Activated naive CD4-positive, alpha-beta T cell treated with anti-CD3 and anti-CD28 coated beads, Interleukin-2, amount 10 ng/mL, durations not matched to agents 7 days and 5 days (primary cell): ENCODE data around the gene TTLL9.

ENCODE experiments used
- CTCF ChIA-PET: fragments of 350-600 bp; sonication (Branson Sonifier 250); formaldehyde crosslinking; loops from one replicate; lab custom pipeline; 2021; ENCODE audit warnings: antibody characterized with exemption; lab: Charles Lee
- DNase-seq: peaks from one replicate; pipeline ENCODE4 v3.0.0-alpha.2; 2020
- H3K27ac Mint-ChIP-seq: one replicate; pipeline ENCODE4 v1.8.0; 2021; ENCODE audit warnings: mild to moderate bottlenecking, moderate library complexity, mixed read lengths
- H3K27me3 Mint-ChIP-seq: one replicate; pipeline ENCODE4 v1.8.0; 2021; ENCODE audit warnings: mild to moderate bottlenecking, mixed read lengths
- H3K36me3 Mint-ChIP-seq: one replicate; pipeline ENCODE4 v1.8.0; 2021; ENCODE audit warnings: mixed read lengths
- H3K4me1 Mint-ChIP-seq: one replicate; pipeline ENCODE4 v1.8.0; 2021; ENCODE audit warnings: mixed read lengths
- H3K4me3 Mint-ChIP-seq: one replicate; pipeline ENCODE4 v1.8.0; 2021; ENCODE audit warnings: mild to moderate bottlenecking, moderate library complexity, mixed read lengths
- H3K9me3 Mint-ChIP-seq: one replicate; pipeline ENCODE4 v1.8.0; 2021; ENCODE audit warnings: mixed read lengths

TTLL9 gene

GRCh38 chr20:31930779-31931178 is 60.3 kb downstream of the TTLL9 start:
- H3K27ac Mint-ChIP-seq: no peak overlapping the region
- no peaks in the 10 kb centered on the region for H3K36me3 Mint-ChIP-seq
- no peaks in the 10 kb centered on the region for H3K4me1 Mint-ChIP-seq
- CTCF ChIA-PET: interaction anchor here (0.7 kb wide), 1 partner anchor 143 kb away, joined by 3 read pairs; no protein-coding TSS in a partner anchor
- peaks cover 18% of the 10 kb centered on the region for H3K27me3 Mint-ChIP-seq
- no peak for DNase-seq
- no peaks in the 10 kb centered on the region for H3K9me3 Mint-ChIP-seq
- H3K4me3 Mint-ChIP-seq: no peak overlapping the region

GRCh38 chr20:31933698-31934097 is 63.3 kb downstream of the TTLL9 start:
- Mint-ChIP-seq H3K27me3 (peaks cover 11% of the 10 kb centered on the region), H3K9me3 (no peaks in the 10 kb centered on the region), H3K27ac (no peak overlapping the region), H3K4me1 (no peaks in the 10 kb centered on the region), H3K4me3 (no peak overlapping the region), H3K36me3 (no peaks in the 10 kb centered on the region)
- no peak for DNase-seq
- CTCF ChIA-PET: interaction anchor here (0.9 kb wide), 1 partner anchor 87 kb away, joined by 4 read pairs; no protein-coding TSS in a partner anchor

- peaks cover 8% of the 10 kb centered on the region for H3K27me3 Mint-ChIP-seq
- no peak for DNase-seq
- CTCF ChIA-PET: no interaction called here
- H3K4me3 Mint-ChIP-seq: no peak overlapping the region
- no peaks in the 10 kb centered on the region for H3K9me3 Mint-ChIP-seq
- no peaks in the 10 kb centered on the region for H3K4me1 Mint-ChIP-seq
- no peaks in the 10 kb centered on the region for H3K36me3 Mint-ChIP-seq
- no peak overlapping the region for H3K27ac Mint-ChIP-seq
Measured at GRCh38 chr20:31934491-31934890, 64.1 kb downstream of the TTLL9 start.

- no peak overlapping the region for H3K4me3 Mint-ChIP-seq
Measured at GRCh38 chr20:31934968-31935764, 64.7 kb downstream of the TTLL9 start.

GRCh38 chr20:31936420-31936819 is 66.0 kb downstream of the TTLL9 start:
- Mint-ChIP-seq H3K9me3 (no peaks in the 10 kb centered on the region), H3K4me3 (no peak overlapping the region), H3K27me3 (no peaks in the 10 kb centered on the region), H3K36me3 (no peaks in the 10 kb centered on the region), H3K4me1 (no peaks in the 10 kb centered on the region), H3K27ac (no peak overlapping the region)
- no peak for DNase-seq
- CTCF ChIA-PET: interaction anchor here (1.4 to 1.9 kb wide), 2 partner anchors 15 to 83 kb away, joined by 3 to 10 read pairs; partner anchors contain the start of gene PDRG1

More at GRCh38 chr20:31934968-31935764, 64.7 kb downstream of the TTLL9 start:
- DNase-seq: no peak
- Mint-ChIP-seq H3K36me3 (no peaks in the 10 kb centered on the region), H3K9me3 (no peaks in the 10 kb centered on the region), H3K27ac (no peak overlapping the region), H3K27me3 (peaks cover 8% of the 10 kb centered on the region), H3K4me1 (no peaks in the 10 kb centered on the region)
- CTCF ChIA-PET: interaction anchor here (1.1 kb wide), 1 partner anchor 17 kb away, joined by 4 read pairs; the partner anchor contains the start of gene PDRG1

GRCh38 chr20:31937820-31938219 is 67.4 kb downstream of the TTLL9 start:
- CTCF ChIA-PET: interaction anchor here (1.4 to 1.9 kb wide), 2 partner anchors 14 to 85 kb away, joined by 3 to 10 read pairs; partner anchors contain the start of gene PDRG1
- no peak overlapping the region for H3K4me3 Mint-ChIP-seq
- no peak overlapping the region for H3K27ac Mint-ChIP-seq
- H3K4me1 Mint-ChIP-seq: no peaks in the 10 kb centered on the region
- H3K9me3 Mint-ChIP-seq: no peaks in the 10 kb centered on the region
- no peaks in the 10 kb centered on the region for H3K27me3 Mint-ChIP-seq
- DNase-seq: no peak
- H3K36me3 Mint-ChIP-seq: no peaks in the 10 kb centered on the region

- no peaks in the 10 kb centered on the region for H3K4me1 Mint-ChIP-seq
- CTCF ChIA-PET: interaction anchor here (0.8 kb wide), 2 partner anchors 87 to 151 kb away, joined by 3 read pairs; no protein-coding TSS in a partner anchor
- peaks cover 4% of the 10 kb centered on the region for H3K36me3 Mint-ChIP-seq
- DNase-seq: no peak
- H3K4me3 Mint-ChIP-seq: no peak overlapping the region
- no peaks in the 10 kb centered on the region for H3K27me3 Mint-ChIP-seq
- H3K9me3 Mint-ChIP-seq: no peaks in the 10 kb centered on the region
- no peak overlapping the region for H3K27ac Mint-ChIP-seq
Measured at GRCh38 chr20:31939661-31940060, 69.2 kb downstream of the TTLL9 start.

- CTCF ChIA-PET: interaction anchor here (0.9 kb wide), 1 partner anchor 9 kb away, joined by 4 read pairs; the partner anchor contains the start of gene PDRG1
- no peak overlapping the region for H3K4me3 Mint-ChIP-seq
- H3K36me3 Mint-ChIP-seq: peaks cover 26% of the 10 kb centered on the region
Measured at GRCh38 chr20:31943052-31943471, 72.6 kb downstream of the TTLL9 start.

GRCh38 chr20:31945319-31945718 is 74.9 kb downstream of the TTLL9 start:
- CTCF ChIA-PET: no interaction called here
- DNase-seq: no peak
- H3K4me1 Mint-ChIP-seq: peaks cover 10% of the 10 kb centered on the region
- peaks cover 4% of the 10 kb centered on the region for H3K9me3 Mint-ChIP-seq
- no peak overlapping the region for H3K4me3 Mint-ChIP-seq
- no peaks in the 10 kb centered on the region for H3K27me3 Mint-ChIP-seq
- H3K36me3 Mint-ChIP-seq: peaks cover 42% of the 10 kb centered on the region
- no peak overlapping the region for H3K27ac Mint-ChIP-seq

More at GRCh38 chr20:31943052-31943471, 72.6 kb downstream of the TTLL9 start:
- no peak for DNase-seq
- no peaks in the 10 kb centered on the region for H3K27me3 Mint-ChIP-seq
- H3K27ac Mint-ChIP-seq: no peak overlapping the region
- H3K4me1 Mint-ChIP-seq: no peaks in the 10 kb centered on the region
- H3K9me3 Mint-ChIP-seq: peaks cover under 1% of the 10 kb centered on the region

- H3K4me1 Mint-ChIP-seq: peaks cover 14% of the 10 kb centered on the region
Measured at GRCh38 chr20:31945785-31946184, 75.4 kb downstream of the TTLL9 start.

GRCh38 chr20:31948008-31948407 is 77.6 kb downstream of the TTLL9 start:
- CTCF ChIA-PET: interaction anchor here (1.0 to 1.4 kb wide), 2 partner anchors 93 to 97 kb away, joined by 3 to 5 read pairs; no protein-coding TSS in a partner anchor
- H3K9me3 Mint-ChIP-seq: peaks cover 4% of the 10 kb centered on the region
- H3K36me3 Mint-ChIP-seq: peaks cover 47% of the 10 kb centered on the region
- H3K4me1 Mint-ChIP-seq: peaks cover 27% of the 10 kb centered on the region
- H3K4me3 Mint-ChIP-seq: no peak overlapping the region
- no peak overlapping the region for H3K27ac Mint-ChIP-seq
- H3K27me3 Mint-ChIP-seq: no peaks in the 10 kb centered on the region
- DNase-seq: peak; percentile 36

More at GRCh38 chr20:31945785-31946184, 75.4 kb downstream of the TTLL9 start:
- peaks cover 42% of the 10 kb centered on the region for H3K36me3 Mint-ChIP-seq
- CTCF ChIA-PET: no interaction called here
- peaks cover 4% of the 10 kb centered on the region for H3K9me3 Mint-ChIP-seq
- DNase-seq: no peak
- H3K27ac Mint-ChIP-seq: no peak overlapping the region
- no peak overlapping the region for H3K4me3 Mint-ChIP-seq
- no peaks in the 10 kb centered on the region for H3K27me3 Mint-ChIP-seq

- Mint-ChIP-seq H3K36me3 (peaks cover 40% of the 10 kb centered on the region), H3K27ac (no peak overlapping the region), H3K9me3 (peaks cover 4% of the 10 kb centered on the region), H3K4me3 (peak overlapping the region; percentile 93), H3K27me3 (peaks cover 8% of the 10 kb centered on the region), H3K4me1 (peaks cover 27% of the 10 kb centered on the region)
- DNase-seq: no peak
- CTCF ChIA-PET: interaction anchor here (0.5 to 4.8 kb wide), 5 partner anchors 54 to 337 kb away, joined by 3 to 55 read pairs (median 4); no protein-coding TSS in a partner anchor
Measured at GRCh38 chr20:31949877-31950646, 79.6 kb downstream of the TTLL9 start.

- Mint-ChIP-seq H3K4me3 (peak overlapping the region; percentile 93), H3K27ac (peak overlapping the region; percentile 88), H3K27me3 (peaks cover 17% of the 10 kb centered on the region), H3K36me3 (peaks cover 35% of the 10 kb centered on the region), H3K4me1 (peaks cover 27% of the 10 kb centered on the region), H3K9me3 (peaks cover 4% of the 10 kb centered on the region)
- CTCF ChIA-PET: interaction anchor here (1.1 to 4.8 kb wide), 9 partner anchors 9 to 128 kb away, joined by 4 to 55 read pairs (median 10); no protein-coding TSS in a partner anchor
- no peak for DNase-seq
Measured at GRCh38 chr20:31951203-31951529, 80.7 kb downstream of the TTLL9 start.
